NCI-H1694 treated with DMSO at 0.1 percent for 48 hours (cell line): Measurements from ENCODE around the gene FADS2.

Experiments
- DNase-seq: peaks from one replicate; lab custom pipeline; 2025; lab: John Stamatoyannopoulos, UW

The FADS2 gene

DNA sequence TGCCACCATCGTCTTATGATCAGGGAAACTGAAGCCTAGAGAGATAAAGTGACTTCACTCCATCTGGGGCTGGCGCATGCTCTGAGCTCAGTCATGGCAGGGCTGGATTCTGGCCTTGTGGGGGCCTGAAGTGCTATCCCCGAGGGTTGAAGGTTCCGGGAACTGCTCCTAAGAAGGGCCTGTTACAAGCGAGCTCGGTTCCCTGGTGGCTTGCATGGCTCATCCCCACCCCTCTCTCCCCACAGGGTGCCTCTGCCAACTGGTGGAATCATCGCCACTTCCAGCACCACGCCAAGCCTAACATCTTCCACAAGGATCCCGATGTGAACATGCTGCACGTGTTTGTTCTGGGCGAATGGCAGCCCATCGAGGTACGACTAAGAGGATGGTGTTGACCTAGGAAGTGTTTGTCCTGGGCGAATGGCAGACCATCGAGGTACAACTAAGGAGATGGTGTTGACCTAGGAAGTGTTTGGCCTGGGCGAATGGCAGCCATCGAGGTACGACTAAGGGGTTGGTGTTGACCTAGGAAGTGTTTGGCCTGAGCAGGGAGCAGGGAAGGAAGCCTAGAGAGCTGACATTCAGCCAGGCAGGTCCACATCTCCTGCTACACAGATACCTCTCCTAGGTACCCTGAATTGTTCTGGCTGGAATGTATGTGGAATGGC, 19.9 kb downstream of the FADS2 start:
- DNase-seq: no peak

DNA sequence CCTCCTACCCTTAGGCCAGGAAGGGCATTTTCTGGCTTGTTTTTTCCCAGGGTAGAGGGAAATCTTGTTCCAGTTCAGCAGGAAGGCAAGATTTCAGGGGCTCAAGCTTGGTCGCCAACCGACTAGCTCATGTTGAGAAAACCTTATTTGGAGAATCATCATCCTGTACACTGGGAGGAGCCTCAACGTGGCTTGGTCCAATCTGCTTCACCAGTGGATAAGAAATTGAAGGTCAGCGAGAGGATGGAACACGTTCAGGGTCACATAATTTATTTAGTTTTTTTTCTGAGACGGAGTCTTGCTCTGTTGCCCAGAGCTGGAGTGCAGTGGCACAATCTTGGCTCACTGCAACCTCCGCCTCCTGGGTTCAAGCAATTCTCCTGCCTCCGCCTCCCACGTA, 20.5 kb downstream of the FADS2 start:
- DNase-seq: no peak

DNA sequence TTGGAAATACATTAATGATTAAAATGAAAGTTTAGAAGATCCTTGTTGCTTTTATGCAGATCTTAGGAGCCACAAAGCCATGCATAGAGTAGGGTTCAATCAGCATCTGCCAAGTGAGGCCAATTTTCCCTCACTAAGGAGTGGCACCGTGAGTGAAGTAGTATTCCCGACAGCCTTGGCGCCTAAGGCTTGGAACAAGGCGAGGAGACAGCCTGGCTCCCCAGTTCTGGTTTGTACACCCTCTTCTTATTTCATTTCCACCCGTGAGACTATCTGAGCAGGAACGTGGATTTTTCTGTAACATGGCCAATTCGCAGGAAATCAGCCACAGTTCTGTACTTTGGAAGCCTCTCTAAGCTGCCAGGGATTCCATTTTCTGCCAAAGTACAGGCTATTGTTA, 22.6 kb downstream of the FADS2 start:
- DNase-seq: no peak

DNA sequence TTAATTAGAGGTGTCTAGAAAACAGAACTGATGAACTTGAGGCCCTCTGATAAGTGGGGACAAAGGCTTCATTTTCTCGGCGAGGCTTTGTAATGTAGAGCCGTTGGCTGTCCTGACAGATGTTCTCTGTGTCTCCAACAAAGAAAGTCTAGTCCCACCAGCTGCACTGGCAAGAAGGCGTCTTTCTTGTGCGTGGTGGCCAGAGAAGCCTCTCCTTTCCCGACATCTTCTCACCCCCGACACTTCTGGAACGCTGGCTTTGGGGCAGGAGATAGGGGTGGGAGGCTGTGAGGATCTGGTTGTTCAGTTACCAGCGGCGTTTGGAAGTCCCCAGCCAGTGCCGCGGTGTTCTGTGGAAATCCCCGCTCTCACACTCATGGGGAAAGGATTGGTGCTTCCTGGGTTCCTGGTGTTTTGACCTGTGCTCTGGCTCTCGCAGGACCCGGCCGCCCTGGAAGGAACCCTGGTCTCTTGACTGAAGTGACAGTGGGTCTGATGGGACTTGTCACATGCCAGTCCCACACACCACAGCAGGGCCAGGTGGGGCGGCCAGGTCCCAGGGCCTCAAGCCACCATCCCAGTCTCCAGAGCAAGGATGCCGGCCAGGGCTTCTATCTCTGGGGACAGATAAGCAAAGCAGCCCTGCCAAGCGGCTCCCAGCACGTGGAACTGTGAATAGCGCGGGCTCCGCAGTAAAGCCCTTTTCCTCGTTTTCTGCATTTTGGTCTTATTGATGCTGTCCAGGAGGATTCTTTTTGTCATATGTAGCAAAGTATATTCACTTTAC, 23.2 kb downstream of the FADS2 start:
- no peak for DNase-seq

DNA sequence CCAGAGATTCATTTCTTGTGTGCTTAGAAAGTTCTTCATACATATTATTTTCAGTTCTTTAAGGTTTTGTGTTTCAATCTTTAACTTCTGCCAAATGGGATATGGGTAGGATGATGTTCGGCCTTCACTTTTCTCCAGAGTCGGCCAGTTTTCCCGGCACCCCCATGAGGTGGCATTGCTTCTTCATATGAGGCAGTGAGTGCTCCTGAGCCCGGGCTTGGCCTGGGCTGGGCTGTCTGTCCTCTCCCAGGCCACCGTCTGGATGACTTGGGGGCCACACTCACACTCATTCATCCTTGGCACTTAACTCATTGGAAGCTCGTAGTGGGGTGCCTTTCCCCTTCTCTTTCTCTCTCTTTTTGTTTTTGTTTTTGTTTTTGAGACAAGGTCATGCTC, 23.8 kb downstream of the FADS2 start:
- no peak for DNase-seq

DNA sequence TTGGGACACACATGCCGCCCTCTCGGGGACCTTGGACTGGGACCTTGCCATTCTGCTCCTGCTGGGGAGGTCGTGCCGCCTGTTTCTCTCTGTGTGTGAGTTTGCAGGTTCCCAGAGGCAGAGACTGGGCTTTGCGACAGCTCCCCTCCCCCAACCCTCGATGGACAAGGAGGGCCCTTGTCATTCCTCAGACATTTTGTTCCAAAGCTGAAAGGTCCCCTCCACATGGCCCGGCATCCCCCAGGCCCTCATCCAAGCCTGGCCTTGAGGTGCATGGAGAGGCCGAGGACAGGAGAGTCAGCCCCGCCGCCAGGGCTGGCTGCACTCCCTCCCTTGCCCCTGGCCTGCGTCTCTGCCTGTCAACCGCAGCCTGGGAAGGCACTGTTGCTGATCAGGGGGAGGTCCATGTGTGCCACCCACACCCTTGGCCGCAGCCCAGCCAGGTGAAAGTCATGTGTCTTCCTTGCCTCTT, 25.6 kb downstream of the FADS2 start:
- no peak for DNase-seq

DNA sequence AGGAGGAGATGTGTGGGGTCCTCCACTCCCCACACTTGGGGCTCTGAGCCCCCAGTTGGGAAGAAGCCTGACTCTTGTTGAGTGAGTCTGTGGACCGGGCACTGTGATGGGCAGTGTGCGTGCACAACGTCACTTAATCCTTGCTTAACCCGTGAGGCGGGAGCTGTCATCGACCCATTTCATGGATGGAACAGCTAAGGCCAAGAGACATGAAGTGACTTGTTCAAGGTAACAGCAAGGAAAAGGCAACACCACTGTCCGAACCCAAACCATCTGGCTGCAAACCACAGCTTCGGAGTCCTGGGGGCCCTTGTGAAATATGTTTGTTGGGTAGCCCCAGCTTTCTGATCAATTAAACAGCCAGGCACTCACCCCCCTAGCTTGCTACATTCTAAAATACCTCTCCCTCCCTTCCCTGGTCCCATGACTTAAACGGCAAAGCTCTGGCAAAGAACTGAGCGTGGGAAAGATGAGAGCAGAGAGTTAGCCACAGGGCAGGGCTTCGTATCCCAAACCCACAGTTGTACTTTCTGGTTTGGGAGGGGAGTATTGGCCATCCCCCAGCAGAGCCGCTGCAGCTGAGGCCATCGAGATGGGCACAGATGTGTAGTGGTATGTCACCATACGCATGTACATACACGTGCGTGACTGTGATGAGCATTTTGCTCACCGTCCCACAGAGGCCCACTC, 26.3 kb downstream of the FADS2 start:
- no peak for DNase-seq

DNA sequence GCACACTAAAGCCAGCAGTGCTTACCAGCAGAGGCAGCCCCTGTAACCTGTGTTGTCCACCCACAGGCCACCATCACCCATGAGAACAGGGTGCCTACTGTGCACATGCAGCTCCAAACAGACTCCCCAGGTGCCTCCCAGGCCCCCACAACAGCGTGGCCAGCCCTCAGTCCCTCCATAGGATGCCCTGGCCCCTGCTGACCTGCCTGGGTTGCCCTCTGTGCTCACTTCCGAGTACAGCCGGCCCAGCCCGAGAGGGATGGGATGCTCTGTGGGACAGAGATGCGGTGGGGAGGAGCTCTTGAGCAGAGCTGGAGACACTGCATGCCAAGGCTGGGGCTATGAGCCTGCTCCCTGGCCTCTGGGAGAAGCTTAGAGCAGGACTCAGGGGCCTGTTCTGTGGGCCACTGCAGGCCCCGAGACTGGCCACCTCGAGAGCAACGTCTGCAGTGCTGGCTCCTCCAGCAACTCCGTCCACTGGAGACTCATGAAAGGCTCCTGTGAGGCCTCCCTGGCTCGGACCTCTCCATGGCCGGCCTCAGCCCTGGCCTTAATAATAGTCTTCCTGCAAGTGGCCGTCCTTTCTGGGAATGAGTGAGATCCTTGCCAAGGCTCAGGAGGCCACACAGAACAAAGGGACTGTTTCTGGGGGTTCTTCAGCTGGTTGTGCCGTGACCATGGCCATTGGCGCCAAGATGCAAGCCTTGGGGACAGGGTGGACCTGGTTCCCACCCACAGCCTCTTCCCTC, 27.0 kb downstream of the FADS2 start:
- DNase-seq: no peak

DNA sequence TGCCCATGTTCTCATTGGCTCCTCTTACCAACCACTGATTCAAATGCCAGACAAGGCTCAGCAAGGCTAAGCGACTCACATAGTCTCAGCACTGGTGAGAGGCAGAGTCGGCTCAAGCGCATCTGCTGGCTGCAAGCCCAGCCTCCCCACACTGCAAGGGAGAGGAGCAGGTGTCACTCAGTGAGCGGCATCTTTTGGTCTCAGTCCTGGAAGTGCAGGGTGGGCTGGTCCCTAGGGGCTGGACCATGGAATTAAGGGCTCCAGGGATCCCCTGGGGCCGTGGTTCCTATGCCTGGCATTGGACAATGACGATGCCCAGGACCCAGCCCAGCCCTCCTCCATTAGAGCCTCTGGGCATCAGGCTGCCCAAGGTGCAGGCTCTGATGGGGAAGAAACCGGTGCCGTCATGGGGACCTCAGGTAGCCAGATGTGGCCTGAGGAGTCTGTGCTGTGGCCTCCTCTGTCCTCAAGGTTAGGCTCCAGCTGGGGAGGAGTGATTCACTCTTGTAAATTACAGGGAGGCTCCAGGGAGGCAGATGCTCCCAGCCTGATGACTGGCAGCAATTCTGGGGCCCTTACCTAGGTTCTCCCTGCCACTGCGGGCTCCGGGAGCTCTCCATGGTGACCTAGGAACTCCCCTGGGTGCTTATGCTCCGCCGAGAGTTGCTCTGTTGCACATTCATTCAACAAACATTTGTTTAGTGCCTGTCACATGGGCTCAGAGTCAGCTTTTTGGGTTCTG, 28.0 kb downstream of the FADS2 start:
- DNase-seq: no peak

DNA sequence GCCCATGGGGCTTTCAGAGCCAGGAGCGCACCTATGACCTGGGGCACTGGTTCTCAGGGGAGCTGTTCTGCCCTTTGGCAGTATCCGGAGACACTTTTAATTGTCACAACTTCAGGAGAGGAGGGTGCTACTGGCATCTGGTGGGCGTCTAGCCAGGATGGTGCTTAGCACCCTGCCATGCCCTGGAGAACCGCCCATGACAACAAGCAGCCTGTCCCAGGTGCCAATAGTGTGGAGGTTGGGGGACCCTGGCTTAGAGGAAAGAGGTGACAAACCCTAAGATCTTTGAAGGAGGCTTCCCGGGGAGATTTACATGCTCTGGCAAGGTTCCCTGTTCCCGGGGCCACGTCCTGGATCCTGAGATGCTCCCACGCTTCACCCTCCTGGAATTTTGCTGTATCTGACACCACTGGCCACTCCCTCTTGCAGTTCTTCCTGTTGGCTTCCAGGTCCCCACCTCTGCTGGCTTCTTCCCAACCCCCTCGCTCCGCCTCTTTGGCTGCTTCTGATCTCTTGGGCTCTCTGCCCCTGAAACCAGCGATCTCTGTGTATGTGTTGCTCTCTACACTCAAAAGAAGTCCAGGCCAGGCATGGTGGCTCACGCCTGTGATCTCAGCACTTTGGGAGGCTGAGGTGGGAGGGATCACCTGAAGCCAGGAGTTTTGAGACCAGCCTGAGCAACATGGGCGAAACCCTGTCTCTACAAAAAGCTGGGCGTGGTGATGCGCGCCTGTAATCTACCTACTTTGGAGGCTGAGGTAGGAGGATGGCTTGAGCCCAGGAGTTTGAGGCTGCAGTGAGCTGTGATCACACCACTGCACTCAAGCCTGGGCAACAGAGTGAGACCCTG, 32.2 kb downstream of the FADS2 start:
- no peak for DNase-seq

DNA sequence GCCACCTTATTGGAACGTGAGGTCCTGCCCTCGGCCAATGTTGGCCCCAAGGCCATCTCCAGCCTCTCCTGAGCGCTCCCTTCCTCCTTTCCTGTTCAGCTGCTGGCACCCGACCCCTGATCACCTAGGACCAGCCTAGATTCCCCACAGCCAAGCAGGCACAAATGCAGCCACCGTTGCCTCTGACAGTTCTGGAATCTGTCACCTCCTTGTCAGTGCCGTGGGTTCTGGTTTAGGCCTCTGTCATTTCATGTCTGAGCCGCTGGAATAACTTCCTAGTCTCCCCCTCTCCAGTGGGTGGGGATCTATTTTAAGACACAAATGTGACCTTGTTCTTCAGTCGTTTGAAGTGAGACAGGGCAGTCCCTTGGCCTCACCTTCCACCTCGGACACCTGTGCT, 33.5 kb downstream of the FADS2 start:
- no peak for DNase-seq

DNA sequence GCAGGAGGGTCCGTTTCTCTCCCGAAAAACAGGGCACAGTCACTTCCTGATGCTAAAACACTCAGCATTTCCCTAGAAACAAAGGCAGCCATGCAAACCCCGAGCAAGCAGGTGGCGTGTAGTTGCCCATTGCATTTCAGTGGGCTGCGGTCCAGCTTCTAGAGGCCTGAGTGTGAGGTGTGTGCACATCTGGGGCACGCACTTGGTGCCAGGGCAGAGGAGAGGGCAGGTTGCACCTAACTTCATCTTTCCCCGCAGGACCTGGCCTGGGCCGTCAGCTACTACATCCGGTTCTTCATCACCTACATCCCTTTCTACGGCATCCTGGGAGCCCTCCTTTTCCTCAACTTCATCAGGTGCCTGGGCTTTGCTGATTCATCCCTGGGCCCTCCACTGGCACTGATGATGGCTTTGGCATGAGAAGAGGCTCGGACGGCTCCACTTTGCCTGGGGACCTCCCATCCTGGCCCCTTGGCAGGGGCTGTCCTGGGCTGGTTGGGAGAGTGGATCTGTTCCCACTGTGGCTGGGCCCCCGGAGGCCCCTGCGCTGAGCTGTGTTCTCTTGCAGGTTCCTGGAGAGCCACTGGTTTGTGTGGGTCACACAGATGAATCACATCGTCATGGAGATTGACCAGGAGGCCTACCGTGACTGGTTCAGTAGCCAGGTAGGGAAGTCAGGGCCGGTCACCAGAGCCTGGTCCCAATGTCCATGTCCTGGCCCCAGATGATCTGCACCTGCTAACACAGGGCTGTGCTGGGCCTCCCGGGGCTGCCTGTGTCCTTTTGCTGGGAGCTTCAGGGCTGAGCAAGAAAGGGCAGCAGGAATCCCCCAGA, 34.8 kb downstream of the FADS2 start:
- DNase-seq: no peak

DNA sequence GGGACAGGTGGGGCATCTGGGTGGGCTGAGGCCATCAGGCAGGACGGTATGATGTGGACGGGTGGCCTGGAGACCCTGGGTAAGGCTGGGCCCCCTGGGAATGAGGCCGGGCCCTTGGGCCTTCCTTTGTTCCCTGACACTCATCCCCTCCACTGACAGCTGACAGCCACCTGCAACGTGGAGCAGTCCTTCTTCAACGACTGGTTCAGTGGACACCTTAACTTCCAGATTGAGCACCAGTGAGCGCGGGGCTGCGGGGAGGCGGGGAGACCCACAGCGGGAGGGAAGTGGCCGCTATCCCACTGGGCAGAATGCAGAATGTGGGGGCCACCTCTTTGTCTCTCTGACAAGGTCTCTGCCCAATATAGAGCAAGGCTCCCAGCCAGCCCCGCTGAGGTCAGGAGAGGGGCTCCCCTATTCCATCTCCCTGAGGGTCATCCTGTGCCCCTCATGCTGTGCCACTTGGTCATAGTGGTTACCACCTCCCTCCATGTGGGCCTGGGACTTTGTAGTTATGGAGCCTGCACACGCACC, 35.5 kb downstream of the FADS2 start:
- DNase-seq: no peak

DNA sequence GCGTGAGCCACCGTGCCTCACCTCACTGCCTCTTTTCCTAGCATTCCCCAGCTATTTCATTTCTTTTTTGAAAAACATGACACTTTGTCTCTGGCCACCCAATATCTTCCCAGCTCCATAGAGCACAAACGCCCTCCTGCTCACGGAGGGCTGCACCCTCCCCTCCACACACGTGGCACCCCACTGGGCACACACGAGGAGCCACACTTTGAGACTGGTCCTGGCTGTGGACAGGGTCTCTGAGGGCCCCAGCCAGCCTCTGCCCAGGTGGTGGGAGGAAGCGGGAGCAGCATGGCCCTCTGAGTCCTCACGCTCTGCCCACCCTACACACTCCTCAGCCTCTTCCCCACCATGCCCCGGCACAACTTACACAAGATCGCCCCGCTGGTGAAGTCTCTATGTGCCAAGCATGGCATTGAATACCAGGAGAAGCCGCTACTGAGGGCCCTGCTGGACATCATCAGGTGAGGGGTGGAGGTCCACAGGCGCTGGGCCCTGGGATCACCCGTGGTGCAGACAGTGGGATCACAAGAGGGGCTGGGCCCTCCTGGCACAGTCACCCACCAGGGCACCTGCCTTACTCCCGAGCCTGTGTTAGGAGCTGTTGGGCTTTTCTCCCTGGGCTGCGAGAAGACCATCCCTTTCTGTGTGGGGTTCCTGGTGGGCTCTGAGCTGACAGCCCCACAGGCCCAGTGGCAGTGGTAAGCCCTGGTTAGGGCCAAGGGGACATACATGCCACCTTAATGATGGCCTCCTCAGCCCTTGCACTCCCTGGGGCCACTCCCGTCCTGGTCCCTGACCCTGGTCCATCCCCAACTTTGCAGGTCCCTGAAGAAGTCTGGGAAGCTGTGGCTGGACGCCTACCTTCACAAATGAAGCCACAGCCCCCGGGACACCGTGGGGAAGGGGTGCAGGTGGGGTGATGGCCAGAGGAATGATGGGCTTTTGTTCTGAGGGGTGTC, 37.0 kb downstream of the FADS2 start:
- no peak for DNase-seq

DNA sequence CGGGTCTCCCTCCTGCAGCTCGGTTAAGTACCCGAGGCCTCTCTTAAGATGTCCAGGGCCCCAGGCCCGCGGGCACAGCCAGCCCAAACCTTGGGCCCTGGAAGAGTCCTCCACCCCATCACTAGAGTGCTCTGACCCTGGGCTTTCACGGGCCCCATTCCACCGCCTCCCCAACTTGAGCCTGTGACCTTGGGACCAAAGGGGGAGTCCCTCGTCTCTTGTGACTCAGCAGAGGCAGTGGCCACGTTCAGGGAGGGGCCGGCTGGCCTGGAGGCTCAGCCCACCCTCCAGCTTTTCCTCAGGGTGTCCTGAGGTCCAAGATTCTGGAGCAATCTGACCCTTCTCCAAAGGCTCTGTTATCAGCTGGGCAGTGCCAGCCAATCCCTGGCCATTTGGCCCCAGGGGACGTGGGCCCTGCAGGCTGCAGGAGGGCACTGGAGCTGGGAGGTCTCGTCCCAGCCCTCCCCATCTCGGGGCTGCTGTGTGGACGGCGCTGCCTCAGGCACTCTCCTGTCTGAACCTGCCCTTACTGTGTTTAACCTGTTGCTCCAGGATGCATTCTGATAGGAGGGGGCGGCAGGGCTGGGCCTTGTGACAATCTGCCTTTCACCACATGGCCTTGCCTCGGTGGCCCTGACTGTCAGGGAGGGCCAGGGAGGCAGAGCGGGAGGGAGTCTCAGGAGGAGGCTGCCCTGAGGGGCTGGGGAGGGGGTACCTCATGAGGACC, 38.3 kb downstream of the FADS2 start:
- no peak for DNase-seq

DNA sequence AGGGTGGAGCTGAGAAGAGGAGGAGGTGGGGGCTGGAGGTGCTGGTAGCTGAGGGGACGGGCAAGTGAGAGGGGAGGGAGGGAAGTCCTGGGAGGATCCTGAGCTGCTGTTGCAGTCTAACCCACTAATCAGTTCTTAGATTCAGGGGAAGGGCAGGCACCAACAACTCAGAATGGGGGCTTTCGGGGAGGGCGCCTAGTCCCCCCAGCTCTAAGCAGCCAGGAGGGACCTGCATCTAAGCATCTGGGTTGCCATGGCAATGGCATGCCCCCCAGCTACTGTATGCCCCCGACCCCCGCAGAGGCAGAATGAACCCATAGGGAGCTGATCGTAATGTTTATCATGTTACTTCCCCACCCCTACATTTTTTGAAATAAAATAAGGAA, 38.9 kb downstream of the FADS2 start:
- DNase-seq: no peak

DNA sequence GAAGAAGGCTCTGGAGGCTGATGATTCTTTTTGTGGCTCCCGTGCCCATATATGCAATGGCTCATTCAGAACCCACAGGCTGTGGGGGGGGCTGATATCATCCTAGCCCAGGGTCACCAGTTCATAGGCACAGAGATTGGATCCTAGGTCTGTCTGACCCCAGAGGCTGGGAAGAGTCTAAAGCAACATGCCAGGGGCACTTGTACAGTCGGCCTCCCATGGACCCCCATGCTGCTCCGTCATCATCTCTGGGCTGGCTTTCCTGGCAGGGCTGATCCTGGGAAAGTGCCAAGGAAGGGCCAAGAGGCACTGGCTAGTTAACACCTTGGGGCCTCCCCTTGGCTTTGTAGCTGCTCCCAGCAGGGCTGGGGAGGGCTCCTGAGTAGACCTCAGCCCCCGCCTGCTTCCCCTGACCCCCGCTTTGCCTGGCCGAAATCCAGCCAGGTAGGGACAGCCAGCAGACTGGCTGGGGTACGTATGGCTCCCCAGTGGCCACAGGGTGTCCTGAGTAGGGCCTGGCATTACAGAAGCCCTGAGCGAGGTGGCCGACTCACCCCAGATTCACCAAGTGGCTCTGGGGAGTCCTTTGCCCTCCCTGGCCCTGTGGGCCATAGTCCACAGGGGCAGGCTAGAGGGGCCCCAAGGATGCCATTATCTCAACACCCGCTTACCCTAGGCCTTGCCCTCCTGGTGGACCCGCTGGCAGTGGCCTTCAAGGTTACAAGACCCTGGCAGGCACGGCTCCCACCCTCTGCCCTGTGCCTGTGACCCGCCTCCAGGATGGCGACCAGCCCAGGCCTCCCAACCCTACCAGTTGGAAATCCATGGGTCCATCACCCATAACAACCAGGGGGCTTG, 40.7 kb downstream of the FADS2 start:
- DNase-seq: no peak
